ENCODE measurements around the gene FAM50B. TPM values are rescaled to one million over a fixed set of nuclear protein-coding genes. Genes with fewer than 3 reads are reported as not detected.

Gene FAM50B
- polyA plus RNA-seq, 12 donors = 5.1 to 10.3 (median 6.4) TPM; not detected in 2

DNA sequence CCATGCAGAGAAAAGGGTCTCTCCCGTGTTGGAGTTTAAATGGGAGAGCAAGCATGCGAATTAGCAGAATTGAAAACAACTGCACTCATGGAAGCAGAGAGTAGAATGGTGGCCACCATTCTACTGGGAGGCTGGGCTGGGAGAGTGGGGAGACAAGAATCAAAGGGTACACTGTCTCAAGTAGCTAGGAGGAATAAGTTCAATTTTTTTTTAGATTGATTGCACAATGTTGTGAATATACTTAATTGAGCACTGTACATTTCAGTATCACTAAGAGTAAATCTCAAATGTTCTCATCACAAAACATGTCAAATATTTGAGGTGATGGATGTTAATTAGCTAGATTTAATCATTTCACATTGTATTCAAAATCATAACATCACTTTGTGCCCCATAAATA lies 34.6 kb upstream of the FAM50B start:
- no peak for DNase-seq

DNA sequence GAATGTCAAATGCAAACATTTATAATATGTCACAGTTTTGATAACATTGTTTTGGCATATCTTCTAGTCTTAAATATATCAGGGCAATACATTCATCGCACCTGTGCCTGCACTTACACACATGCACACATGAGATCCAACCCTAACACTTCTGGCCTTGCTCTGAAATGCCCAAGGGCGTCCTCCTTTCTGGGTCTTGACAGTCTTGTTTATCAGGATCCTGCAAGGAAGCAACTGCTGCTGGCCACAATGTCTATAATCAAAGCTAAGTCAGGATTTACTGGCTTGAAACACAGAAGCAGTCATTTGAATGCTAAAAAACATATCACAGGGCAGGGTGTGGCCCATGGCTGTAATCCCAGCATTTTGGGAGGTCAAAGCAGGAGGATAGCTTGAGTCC lies 32.9 kb upstream of the FAM50B start:
- DNase-seq = no peak

DNA sequence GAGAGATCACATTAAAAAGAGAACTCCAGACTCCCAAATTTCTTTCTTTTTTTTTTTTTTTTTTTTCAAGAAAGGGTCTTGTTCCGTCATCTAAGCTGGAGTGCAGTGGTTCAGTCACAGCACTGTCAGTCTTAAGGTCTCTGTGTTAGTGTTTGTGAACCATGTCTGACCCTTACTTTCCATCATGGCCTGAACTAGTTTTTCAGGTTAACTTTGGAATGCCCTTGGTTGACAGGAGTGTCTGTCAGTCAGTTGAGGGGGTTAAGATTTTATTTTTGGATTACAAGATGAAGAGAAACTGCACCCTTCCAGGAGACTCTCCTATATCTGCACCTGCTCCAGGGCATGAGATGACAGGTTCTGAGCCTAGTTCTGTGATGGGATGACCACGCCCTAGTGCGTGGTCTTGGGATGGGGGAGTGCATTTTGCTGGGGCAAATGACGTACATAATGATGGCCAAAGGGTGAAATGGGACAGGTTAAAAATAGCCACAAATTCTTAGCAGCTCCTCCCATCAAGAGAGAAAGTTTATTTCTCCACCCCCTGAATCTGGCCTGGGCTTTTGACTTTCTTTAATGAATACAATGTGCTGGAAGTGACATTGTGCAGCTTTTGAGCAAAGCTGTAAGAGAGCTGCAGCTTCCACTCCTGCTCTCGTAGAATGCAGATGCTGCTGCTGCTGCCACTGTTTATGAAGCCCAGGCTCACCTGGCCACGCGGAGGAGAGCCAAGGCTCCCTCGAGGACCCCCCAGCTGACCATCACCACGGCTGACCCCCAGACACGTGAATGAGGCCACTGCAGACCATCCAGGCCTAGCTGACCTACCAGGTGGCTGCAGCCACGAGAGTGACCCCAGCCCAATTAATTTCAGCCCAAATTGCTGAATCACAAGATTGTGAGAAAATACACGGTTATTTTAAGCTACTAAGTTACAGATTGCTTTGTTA lies 29.7 kb upstream of the FAM50B start:
- DNase-seq = no peak

DNA sequence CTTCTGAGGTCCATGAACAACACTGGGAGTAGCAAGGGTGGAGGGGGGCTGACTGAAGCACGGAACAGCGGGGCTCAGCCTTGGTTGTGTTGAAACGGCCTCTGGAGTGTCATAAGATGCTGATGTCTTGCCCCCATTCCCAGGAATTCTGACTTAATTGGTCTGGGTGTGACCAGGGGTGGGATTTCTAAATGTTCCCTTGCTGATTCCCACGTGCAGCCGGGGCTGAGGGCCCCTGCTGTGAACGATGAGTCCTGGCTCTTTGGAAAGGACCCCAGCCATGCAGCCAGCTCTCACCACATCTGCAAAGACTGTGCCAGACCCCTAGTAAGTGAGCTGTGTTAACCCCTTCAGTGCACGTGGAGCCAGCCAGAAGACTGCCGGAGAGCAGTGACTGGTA lies 28.6 kb upstream of the FAM50B start:
- DNase-seq = no peak

DNA sequence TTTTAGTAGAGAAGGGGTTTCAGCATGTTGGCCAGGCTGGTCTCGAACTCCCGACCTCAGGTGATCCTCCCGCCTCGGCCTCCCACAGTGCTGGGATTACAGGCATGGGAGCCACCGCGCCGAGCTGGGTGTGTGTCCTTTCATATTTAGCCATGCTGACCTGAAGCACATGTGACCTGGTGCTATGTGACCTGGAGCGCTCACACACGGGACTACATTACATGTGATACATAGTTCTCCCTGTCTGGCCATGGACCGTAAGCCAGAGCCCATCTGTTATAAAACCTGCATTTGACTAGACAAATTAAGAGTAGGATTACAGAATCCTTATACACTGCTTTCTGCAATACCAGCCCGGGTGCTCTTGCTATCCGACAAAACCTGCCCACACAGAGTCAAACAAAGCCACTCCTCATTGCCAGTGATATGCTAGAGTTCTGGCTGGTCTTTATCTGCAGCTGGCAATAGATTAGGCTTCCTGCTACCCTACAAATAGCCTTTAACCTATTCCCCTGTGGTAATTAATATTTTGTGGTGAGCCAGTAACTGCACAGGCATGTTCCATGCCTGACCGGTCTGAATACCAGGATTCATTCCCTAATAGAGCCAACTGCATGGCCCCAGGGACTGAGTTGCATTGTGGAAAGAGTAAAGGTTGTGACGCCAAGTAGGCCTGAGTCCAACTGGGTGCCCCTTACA lies 26.3 kb upstream of the FAM50B start:
- DNase-seq = no peak

DNA sequence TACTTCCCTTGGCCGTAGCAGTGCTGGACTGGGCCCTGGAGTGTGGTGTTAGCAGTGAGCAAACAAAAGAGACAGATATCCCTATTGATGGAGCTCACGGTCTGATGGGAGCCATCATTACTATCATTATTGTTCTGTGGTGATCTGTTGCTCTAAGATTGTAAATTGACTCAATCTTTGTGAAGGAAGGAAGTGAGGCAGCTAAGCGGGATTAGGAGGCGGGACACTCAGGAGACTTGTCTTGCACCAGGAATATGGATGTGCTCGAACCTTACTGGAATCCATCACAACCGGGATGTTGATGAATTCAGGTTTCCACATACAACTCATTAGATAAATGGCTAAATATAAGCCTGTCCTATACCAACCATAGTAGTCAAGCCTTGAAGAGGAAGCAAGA lies 25.5 kb upstream of the FAM50B start:
- DNase-seq = no peak

DNA sequence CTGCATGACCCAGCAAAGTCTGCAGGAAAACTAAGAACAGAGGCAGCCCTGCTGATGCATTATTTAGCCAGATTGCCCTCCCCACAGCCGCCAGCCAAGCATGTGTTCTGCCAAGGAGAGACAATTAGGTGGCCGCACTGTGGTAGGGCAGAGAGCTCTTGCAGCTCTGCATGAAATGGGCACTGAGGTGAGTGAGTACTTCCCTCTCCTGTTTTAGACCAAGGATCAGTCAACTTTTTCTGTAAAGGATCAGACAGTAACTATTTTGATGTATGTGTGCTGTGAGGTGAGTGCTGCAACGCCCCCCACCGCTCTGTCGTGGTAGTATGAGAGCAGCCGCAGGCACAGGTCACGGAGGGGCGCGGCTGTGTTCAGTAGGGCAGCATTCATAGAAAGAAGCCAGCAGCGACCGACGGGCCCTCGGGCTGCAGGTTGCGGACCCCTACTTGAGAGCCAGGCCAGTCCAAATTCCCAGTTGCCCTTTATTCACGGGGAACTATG lies 23.8 kb upstream of the FAM50B start:
- no peak for DNase-seq

DNA sequence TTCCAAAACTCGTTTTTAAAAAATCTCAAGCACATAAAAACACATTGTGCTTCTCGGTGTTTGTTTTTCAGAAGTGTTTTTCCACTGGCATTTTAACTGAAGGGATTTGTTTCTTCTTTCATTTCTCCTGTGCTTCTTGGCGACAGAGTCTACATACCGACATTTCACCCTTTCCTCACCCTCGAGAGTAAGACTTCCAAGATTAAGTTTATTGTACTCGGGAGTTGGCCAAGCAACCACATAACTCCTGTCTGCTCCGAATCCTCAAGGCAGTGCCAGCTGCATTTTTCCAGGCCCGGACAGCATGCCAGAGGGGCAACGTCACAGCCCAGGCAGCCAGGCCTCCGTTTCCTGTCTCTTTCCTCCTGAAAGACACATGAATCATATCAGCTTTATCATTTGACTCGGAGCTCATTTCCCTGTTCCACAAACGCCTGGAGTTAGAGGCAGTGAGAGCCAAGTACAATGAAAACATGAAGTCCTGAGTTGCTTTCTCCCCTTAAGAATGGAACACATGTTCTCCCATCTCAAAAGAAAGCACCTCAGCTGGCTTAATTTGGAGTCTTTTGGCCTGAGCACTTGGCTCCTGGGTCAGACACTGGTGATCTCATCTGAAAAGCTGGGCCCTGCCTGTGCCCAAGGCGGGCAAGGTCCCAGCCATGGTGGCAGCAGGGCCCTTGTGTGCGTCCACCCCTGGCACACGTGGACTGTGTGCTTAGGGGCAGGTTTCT lies 23.2 kb upstream of the FAM50B start:
- DNase-seq = peak; percentile 86

DNA sequence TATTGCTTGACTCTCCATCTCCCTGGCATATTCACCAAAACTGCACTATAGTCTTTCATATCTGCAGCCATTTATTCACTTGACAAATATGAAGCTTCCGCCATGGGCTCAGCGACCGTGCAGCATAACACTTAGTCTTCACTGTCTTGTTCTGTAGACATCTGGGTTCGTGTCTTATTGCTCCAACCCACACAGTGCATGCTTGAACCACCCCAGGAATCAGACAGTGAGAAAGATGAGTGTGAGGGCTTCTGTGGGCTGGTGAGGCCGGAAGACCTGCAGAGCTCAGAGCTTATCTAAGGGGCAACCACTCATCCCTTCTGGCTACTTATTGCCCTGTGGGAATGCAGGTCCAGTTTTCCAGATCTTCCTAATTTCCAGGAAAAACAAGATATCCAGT lies 19.9 kb upstream of the FAM50B start:
- DNase-seq = no peak

DNA sequence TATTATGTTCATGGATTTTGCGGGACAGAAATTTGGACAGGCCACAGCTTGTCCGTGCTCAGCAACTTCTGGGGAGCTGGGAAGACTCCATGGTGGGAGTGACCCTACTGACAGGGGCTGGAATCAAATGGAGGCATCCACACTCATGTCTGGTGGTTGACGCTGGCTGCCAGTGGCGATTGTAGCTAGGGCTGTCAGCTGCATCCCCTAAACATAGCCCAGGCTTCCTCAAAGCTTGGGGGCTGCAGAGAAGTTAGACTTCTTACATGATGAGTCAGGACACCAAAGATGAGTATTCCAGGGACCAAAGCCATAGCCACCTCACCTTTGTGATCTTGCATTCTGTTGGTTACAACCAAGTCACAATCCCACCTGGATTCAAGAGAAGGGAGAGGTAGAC lies 18.4 kb upstream of the FAM50B start:
- DNase-seq = no peak

DNA sequence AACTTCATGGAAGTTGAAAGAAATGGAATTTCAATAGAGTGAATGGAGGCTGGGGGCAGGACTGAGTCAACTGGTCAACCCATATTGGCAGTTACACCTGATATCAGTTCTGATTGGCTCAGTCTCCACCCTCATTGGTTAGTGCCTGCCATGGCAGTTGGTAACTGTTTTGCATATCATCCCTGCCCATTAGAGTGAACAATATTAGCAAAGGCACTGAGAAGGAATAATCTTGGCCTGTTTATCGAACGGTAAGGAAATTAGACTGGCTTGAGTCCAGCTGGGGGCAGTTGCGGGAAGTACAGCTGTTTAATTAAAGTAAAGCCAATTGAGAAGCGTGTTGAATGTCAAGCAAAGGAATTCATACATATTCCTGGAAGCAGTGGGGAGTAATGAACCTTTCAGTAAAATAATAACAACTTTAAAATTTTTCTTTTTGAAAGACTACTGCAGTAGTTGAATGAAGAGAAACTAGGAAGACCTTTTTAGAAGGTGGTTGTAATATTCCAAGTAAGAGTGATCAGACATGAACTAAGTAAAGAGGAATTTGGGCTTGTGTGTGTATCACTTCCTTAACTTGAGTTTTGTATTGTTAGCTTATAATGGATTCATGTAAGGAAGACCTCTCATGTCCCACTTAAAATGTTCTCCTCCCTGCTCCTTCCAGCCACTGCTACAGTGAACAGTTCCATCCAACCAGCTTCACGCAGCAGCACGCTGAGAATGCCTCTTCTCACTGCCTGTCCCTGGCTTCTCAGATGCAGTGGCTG lies 17.2 kb upstream of the FAM50B start:
- DNase-seq = no peak

DNA sequence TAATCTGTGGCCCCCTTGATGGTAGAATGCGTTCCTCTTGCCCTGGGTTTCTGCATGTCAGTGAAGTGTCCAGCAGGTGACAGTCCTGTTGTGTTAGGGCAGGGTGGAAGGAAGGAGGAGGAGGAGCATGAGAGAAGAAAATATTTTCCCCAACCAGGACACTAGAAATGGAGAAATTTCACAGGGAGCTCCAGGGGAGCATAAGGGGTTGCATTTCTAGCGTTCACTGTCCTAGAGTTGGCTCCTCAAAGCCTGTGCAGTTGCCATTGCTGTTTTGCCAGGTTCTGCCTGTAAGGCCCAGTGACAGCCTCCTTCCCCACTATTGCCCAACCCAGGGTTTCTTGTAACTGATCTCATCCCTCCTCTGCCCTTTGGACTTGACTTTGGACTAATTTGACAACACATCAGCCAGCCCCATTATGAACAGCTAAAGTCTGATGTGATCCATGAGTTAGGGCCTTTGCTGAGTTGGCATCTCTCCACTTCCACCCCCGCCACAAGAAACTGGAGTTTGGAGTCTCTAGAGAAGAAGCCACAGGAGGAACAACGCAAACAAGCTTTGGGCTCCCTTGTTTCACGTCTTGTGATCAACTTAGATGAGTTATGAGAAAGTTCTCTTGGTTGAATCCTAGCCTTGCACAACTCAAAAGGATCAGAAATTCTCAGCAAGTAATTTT lies 14.0 kb upstream of the FAM50B start:
- DNase-seq = no peak

DNA sequence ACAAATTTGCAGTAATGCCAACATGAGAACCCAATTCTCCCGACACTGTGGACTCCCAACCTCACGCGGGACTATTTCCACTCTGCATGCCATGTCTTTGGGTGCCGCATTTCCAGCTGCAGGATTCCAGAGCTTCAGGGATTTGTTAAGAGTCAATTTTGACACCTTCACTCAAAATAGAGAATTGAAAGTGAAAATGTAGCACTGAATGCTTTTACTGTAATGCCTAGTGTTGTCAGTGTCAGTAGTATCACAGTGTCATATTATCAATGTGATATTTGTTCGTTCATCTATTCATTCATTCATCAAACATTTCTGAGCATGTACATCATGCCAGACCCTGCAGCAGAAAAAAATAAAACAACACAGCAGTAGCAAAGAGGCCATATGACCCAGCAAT lies 13.4 kb upstream of the FAM50B start:
- no peak for DNase-seq

DNA sequence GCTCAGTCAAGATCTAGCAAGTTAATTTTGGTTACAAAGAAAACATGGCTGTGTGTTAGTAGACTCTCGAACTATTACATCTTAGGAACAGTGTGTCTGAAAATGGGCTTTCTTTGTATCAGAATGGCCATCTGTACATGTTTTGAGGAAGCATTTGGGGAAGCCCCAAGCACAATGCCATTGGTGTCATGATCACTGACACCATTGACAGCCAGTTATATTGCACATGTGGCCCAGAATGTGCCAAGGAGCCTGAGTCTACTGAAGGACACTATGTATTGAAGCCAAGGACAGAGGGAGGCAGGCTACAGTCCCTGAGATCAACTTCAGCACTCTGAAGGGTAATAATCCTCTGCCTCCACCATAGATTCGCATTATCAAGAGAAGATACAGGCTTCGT lies 12.6 kb upstream of the FAM50B start:
- DNase-seq = no peak

DNA sequence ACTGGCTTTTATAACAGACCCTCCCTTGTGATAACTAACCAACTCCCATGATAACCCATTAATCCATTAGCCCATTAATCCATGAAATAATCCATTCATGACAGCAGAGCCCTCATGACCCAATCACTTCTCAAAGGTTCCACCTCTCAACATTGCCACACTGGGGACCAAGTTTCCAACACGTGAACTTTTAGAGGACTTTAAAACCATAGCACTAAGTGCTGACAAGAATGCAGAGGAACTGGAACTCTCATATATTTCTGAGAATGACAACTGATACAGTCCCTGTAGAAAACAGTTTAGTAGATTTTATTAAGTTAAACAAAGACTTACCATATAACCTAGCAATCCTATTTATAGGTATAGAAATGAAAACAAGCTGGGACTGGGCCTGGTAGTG lies 11.4 kb upstream of the FAM50B start:
- no peak for DNase-seq

DNA sequence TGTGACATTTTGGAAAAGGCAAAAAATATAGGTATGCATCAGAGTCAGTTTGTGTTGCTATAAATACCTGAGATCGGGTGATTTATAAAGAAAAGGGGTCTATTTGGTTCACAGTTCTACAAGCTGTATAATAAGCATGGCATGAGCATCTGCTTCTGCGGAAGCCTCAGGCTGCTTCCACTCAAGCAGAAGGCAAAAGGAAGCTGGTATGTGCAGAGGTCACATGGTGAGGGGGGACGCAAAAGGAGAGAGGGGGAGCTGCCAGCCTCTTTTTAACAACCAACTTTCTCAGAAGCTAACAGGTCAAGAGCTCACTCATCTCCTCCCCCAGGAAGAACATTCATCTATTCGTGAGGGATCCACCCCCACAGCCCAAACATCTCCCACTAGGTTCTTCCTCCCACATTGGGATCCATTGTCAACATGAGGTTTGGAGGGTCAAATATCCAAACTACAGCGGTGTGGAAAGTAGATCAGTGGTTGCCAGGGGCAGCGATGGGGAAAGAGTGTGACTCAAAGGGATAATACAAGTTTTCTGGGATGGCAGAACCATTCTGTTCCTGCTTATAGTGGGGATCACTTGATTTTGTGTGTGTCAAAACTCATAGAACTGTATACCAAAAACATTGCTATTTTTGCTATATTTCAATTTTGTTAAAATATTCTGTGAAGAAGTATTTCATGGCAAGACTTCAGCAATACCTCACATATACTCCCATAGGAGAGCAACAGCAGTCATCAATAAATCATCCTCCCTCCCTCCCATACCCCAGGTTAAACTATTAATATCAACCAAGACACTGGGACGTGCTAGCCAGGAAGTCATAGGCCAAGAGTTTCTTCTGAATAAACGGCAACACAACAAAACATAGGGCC lies 9.9 kb upstream of the FAM50B start:
- DNase-seq = no peak

DNA sequence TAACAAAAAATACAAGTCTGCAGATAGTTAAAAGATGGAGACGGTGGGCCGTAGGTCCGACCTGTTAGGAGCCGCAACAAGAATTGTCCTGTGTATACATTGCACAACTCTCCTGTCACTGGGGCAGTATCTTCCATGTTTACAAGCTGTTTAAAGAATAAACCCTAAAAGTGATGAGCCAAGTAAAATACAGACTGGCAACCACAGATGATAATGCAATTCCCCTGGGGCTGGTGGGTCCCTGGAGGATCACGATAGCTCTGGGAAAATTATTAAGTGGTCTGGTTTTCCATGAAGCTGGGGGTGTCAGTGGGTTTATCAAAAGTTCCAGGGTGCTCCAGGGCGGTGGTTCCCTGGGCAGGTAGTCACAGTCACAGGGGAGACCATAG lies 8.1 kb upstream of the FAM50B start:
- no peak for DNase-seq

DNA sequence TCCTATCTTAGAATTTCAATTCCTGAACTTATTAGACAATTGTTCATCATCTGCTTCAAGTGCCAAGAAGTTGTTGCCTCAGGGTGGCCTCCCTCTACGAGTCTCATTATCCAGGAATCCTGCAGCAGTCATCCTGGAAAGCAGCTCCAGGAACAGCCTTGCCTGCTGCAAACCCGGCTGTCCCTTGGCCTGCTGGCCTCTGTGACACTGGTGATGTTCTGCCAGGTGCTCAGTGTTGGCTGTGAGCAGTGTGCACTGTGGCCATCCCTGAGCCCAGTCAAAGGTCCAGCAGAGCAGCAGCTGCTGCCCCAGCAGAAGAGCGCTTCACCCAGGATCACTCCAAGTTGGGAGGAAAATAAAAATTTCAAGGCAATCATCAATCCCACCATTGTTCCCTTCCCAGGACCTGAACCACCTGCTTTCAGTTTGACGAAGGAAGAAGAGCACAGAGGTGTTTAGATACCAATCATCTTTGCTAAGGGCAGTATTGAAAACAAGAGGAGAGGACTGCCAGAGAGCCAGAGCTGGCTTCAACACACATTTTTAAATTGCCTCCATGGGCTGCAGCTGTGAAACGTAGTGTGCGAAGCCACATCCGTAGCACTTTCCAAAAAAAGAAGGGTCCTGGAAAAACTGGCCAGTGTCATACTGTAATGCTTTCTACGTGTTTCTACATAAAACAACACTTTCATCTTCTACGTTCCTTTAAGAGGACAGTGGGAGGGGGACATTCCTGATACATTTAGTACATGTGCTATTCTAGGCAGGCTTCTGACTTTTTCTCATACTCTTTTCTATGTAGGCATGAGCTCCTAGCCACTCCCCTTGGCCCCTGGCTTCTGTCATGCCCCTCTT lies 7.2 kb upstream of the FAM50B start:
- no peak for DNase-seq
